Activated CD8-positive, alpha-beta memory T cell treated with anti-CD3 and anti-CD28 coated beads for 48 hours (primary cell): Measurements from ENCODE around the gene BCAP29.

Source experiments
- DNase-seq, 3 experiments: peaks; one replicate each; pipeline ENCODE4 v3.0.0-alpha.2; 2020; ENCODE audit warnings: low read depth in 2 of 3, low spot score in 2 of 3

Gene BCAP29

GRCh38 chr7:107661865-107662379 is 81.9 kb downstream of the BCAP29 start:
- DNase-seq: no peak

- no peak for DNase-seq
Observed at GRCh38 chr7:107663196-107663595, 83.2 kb downstream of the BCAP29 start.

GRCh38 chr7:107666790-107667189 is 86.7 kb downstream of the BCAP29 start:
- DNase-seq: no peak

- no peak for DNase-seq
Observed at GRCh38 chr7:107667341-107667740, 87.3 kb downstream of the BCAP29 start.

- no peak for DNase-seq
Observed at GRCh38 chr7:107668296-107668695, 88.2 kb downstream of the BCAP29 start.
